Nephron (organoid): ENCODE data around the gene CEP85.

ENCODE experiments used
- H3K27ac Mint-ChIP-seq, 3 experiments: 2 replicates each; pipeline ENCODE4 v1.8.0; 2020; ENCODE audit warnings: mixed read lengths in 3 of 3, mild to moderate bottlenecking in 2 of 3, moderate library complexity in 1 of 3
- H3K27me3 Mint-ChIP-seq: 2 replicates; pipeline ENCODE4 v1.8.0; 2021; ENCODE audit warnings: low read depth, mild to moderate bottlenecking, moderate library complexity, mixed read lengths
- H3K36me3 Mint-ChIP-seq: 2 replicates; pipeline ENCODE4 v1.8.0; 2020; ENCODE audit warnings: low read depth, mixed read lengths
- H3K4me1 Mint-ChIP-seq: 2 replicates; pipeline ENCODE4 v1.8.0; 2020; ENCODE audit warnings: mixed read lengths
- H3K4me3 Mint-ChIP-seq, 3 experiments: 2 replicates each; pipeline ENCODE4 v1.8.0; 2020; ENCODE audit warnings: mild to moderate bottlenecking in 3 of 3, mixed read lengths in 3 of 3, moderate library complexity in 2 of 3
- H3K9me3 Mint-ChIP-seq: 2 replicates; pipeline ENCODE4 v1.8.0; 2020; ENCODE audit warnings: mixed read lengths
- TF ChIP-seq, protein P1 (sequence below), 3 experiments: fragments of 200-600 bp; sonication (generic); IDR thresholded peaks; one replicate each; pipeline ENCODE4 v1.5.0; 2021; ENCODE audit warnings: antibody characterized with exemption in 3 of 3; ENCODE audit not compliant: unreplicated experiment in 3 of 3

The CEP85 gene

DNA sequence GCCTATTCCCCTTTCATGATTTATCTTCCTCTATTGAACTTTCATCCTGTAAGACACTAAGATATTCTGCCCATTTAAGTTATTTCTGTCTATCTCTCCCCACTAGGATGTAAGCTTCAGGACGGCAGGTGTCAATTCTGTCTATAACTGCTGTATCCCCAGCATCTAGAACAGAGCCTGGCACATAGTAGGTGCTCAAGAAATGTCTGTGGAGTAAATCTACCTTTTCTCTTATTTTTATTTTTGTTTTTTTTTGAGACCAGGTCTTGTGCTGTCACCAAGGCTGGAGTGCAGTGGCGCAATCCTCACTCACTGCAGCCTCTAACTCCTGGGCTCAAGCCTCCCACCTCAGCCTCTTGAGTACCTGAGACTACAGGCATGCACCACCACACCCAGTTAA, 89.4 kb downstream of the CEP85 start:
- Mint-ChIP-seq H3K27me3 (peaks cover 6% of the 10 kb centered on the region), H3K4me3 (no peak overlapping the region), H3K27ac (no peak overlapping the region), H3K9me3 (no peaks in the 10 kb centered on the region), H3K4me1 (peaks cover 5% of the 10 kb centered on the region), H3K36me3 (no peaks in the 10 kb centered on the region)
- TF ChIP-seq, protein P1, sequence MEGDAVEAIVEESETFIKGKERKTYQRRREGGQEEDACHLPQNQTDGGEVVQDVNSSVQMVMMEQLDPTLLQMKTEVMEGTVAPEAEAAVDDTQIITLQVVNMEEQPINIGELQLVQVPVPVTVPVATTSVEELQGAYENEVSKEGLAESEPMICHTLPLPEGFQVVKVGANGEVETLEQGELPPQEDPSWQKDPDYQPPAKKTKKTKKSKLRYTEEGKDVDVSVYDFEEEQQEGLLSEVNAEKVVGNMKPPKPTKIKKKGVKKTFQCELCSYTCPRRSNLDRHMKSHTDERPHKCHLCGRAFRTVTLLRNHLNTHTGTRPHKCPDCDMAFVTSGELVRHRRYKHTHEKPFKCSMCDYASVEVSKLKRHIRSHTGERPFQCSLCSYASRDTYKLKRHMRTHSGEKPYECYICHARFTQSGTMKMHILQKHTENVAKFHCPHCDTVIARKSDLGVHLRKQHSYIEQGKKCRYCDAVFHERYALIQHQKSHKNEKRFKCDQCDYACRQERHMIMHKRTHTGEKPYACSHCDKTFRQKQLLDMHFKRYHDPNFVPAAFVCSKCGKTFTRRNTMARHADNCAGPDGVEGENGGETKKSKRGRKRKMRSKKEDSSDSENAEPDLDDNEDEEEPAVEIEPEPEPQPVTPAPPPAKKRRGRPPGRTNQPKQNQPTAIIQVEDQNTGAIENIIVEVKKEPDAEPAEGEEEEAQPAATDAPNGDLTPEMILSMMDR (IDR thresholded peaks at IDR 0.05; ENCODE audit: unreplicated experiment in 3 of 3): no peak

DNA sequence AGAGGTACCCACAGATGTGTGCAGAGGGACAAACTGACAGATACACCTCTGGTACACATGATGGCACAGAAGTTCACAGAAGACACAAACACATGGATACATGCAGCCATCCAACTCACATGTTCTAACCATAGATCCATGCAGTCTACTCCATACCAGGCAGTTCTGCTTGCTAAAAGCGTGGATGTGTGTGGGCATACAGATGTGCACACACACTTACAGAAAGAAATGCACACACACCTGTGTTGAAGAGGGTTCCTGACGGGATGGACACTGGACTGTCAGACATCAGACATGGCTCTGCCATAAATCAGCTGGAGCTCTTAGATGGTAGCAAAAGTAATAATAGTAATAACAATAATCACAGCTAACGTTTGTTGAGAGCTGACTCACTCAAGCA, 90.5 kb downstream of the CEP85 start:
- peaks cover 5% of the 10 kb centered on the region for H3K27me3 Mint-ChIP-seq

DNA sequence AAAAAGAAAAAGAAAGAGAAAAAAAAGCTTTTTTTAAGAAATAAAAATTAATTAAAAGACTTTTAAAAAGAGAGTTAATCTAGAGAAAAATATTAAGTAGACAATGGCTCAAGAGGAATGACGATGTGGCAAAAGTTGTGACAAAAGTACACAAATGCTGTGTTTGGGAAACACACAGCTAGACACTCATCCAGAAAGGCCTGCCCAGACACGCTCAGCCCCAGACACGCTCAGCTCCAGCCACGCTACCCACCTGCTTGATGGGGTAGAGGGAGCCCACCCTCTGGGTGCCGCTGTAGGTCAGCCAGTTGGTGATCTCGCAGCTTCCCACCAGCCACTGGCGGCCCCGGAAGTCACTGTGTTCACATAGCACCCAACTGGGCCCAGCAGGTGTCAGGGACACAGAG, 94.0 kb downstream of the CEP85 start:
- TF ChIP-seq, protein P1 (IDR thresholded peaks at IDR 0.05; ENCODE audit: unreplicated experiment in 3 of 3): no peak
- Mint-ChIP-seq H3K4me3 (no peak overlapping the region), H3K9me3 (no peaks in the 10 kb centered on the region), H3K27ac (no peak overlapping the region), H3K36me3 (no peaks in the 10 kb centered on the region), H3K27me3 (peaks cover 8% of the 10 kb centered on the region), H3K4me1 (no peaks in the 10 kb centered on the region)

More for the DNA sequence above, 90.5 kb downstream of the CEP85 start:
- TF ChIP-seq, protein P1 (IDR thresholded peaks at IDR 0.05; ENCODE audit: unreplicated experiment in 3 of 3): no peak
- Mint-ChIP-seq H3K9me3 (no peaks in the 10 kb centered on the region), H3K4me3 (no peak overlapping the region), H3K4me1 (peaks cover 5% of the 10 kb centered on the region), H3K36me3 (no peaks in the 10 kb centered on the region), H3K27ac (no peak overlapping the region)
